GM18508 (cell line): ENCODE data around the gene ZNF343.
"Not testable (repeated sequence)": the region's sequence is repeated elsewhere in the genome, so short reads cannot be mapped to it uniquely, and the experiment has no call there.

Experiments used
- ATAC-seq: cut with Tn5 transposase; IDR thresholded peaks from one replicate; pipeline ENCODE4 v1.9.1; 2021; ENCODE audit warnings: moderate number of reproducible peaks; ENCODE audit not compliant: insufficient read depth, unreplicated experiment

Gene ZNF343

GRCh38 chr20:2508631-2509467 lies at the start of gene ZNF343:
TSS of gene ZNF343 (minus strand) at chr20:2508915. CDS start at chr20:2493895, 15,020 bp downstream.
- peak; percentile 73 for ATAC-seq

GRCh38 chr20:2557873-2558580 lies 49.3 kb upstream of the ZNF343 start:
- ATAC-seq: no peak

GRCh38 chr20:2545594-2545993 lies 36.9 kb upstream of the ZNF343 start:
- ATAC-seq: no peak

- no peak for ATAC-seq
These were observed 35.5 kb upstream of the ZNF343 start for GRCh38 chr20:2544211-2544610.

- no peak for ATAC-seq
These were observed 33.6 kb upstream of the ZNF343 start for GRCh38 chr20:2542361-2542760.

GRCh38 chr20:2541940-2542339 lies 33.2 kb upstream of the ZNF343 start:
- no peak for ATAC-seq

GRCh38 chr20:2538931-2539720 lies 30.4 kb upstream of the ZNF343 start:
- ATAC-seq: no peak

- no peak for ATAC-seq
These were observed 29.6 kb upstream of the ZNF343 start for GRCh38 chr20:2538356-2538755.

GRCh38 chr20:2537101-2537500 lies 28.4 kb upstream of the ZNF343 start:
- no peak for ATAC-seq

GRCh38 chr20:2536560-2536986 lies 27.9 kb upstream of the ZNF343 start, which contains the start of gene TMC2:
TSS of gene TMC2 (plus strand) at chr20:2536573. CDS start at chr20:2536622, 49 bp downstream.
- no peak for ATAC-seq

GRCh38 chr20:2535711-2536559 lies 27.2 kb upstream of the ZNF343 start:
- ATAC-seq: no peak

- ATAC-seq: no peak
These were observed 24.4 kb upstream of the ZNF343 start for GRCh38 chr20:2533118-2533517.

- no peak for ATAC-seq
These were observed 20.1 kb upstream of the ZNF343 start for GRCh38 chr20:2528671-2529271.

GRCh38 chr20:2527762-2528161 lies 19.0 kb upstream of the ZNF343 start:
- no peak for ATAC-seq

GRCh38 chr20:2526218-2526583 lies 17.5 kb upstream of the ZNF343 start:
- not testable (repeated sequence) for ATAC-seq

GRCh38 chr20:2524709-2525506 lies 16.2 kb upstream of the ZNF343 start:
- ATAC-seq: no peak

- no peak for ATAC-seq
These were observed 15.4 kb upstream of the ZNF343 start for GRCh38 chr20:2523919-2524708.
